HepG2 (cell line): Measurements from ENCODE around the gene CSNK1D. TPM values are rescaled to one million over a fixed set of nuclear protein-coding genes. Genes with fewer than 3 reads are reported as not detected.

Source experiments
- ARHGAP35 ChIP-seq: sonication (generic); formaldehyde crosslinking; IDR thresholded peaks from 2 replicates; pipeline ENCODE4 v1.9.0; 2022; ENCODE audit warnings: mild to moderate bottlenecking, inconsistent platforms, moderate library complexity, missing genetic modification reagents, borderline replicate concordance
- GFI1 ChIP-seq: sonication (generic); formaldehyde crosslinking; IDR thresholded peaks from 2 replicates; pipeline ENCODE4 v1.5.0; 2020; ENCODE audit warnings: missing genetic modification reagents, mild to moderate bottlenecking, borderline replicate concordance
- ISL2 ChIP-seq: sonication (generic); formaldehyde crosslinking; IDR thresholded peaks from 2 replicates; pipeline ENCODE4 v1.5.0; 2020; ENCODE audit warnings: missing genetic modification reagents
- JDP2 ChIP-seq: sonication (generic); formaldehyde crosslinking; IDR thresholded peaks from 2 replicates; pipeline ENCODE4 v1.8.1; 2022; ENCODE audit warnings: missing genetic modification reagents, borderline replicate concordance
- MIER2 ChIP-seq: IDR thresholded peaks from 2 replicates; pipeline ENCODE4 v1.6.1; 2016; ENCODE audit warnings: missing biosample characterization, missing genetic modification reagents
- NFKBIZ ChIP-seq: IDR thresholded peaks from 2 replicates; pipeline ENCODE4 v1.6.1; 2018; ENCODE audit warnings: missing genetic modification reagents, missing compliant biosample characterization
- ZIK1 ChIP-seq: sonication (generic); formaldehyde crosslinking; IDR thresholded peaks from 2 replicates; pipeline ENCODE4 v1.5.0; 2020; ENCODE audit warnings: mild to moderate bottlenecking, low read depth, missing genetic modification reagents, borderline replicate concordance
- ZNF33A ChIP-seq: sonication (generic); formaldehyde crosslinking; IDR thresholded peaks from 2 replicates; pipeline ENCODE4 v1.5.1; 2020; ENCODE audit warnings: missing genetic modification reagents, mild to moderate bottlenecking, moderate library complexity, borderline replicate concordance
- ZNF589 ChIP-seq: sonication (generic); formaldehyde crosslinking; conservative IDR thresholded peaks from 2 replicates; pipeline ENCODE4 v1.8.0; 2022; ENCODE audit warnings: mild to moderate bottlenecking, moderate library complexity, missing genetic modification reagents
- polyA plus RNA-seq, 8 experiments: library from polyadenylated mRNA; depleted of rRNA in 3 of 8; stranded (reverse) in 7 of 8; unstranded in 1 of 8; fragments of >200 nt; fragmentation: Illumina TruSeq in 4 of 8; extraction: Trizol in 4 of 8; gene quantifications; 2 replicates each; pipeline versions ENCODE4 v1.2.1 to v1.2.3, GENCODE V29; 2011 to 2016; ENCODE audit warnings: low read depth in 4 of 8, missing spikeins in 1 of 8, mixed read lengths in 1 of 8; ENCODE audit not compliant: insufficient read depth in 1 of 8
- total RNA-seq, 5 experiments: library from RNA; depleted of rRNA; stranded (reverse); fragments of >200 nt; fragmentation: Illumina TruSeq; extraction: Trizol; gene quantifications; 2 replicates each; pipeline ENCODE4 v1.2.3, GENCODE V29; 2016; ENCODE audit warnings: low read depth in 1 of 5
- TF ChIP-seq, protein P1 (sequence below): sonication (generic); formaldehyde crosslinking; IDR thresholded peaks from 2 replicates; pipeline ENCODE4 v1.4.0; 2020; ENCODE audit warnings: mild to moderate bottlenecking, missing genetic modification reagents, borderline replicate concordance
- TF ChIP-seq, protein P2 (sequence below): sonication (generic); formaldehyde crosslinking; IDR thresholded peaks from 2 replicates; pipeline ENCODE4 v1.4.0; 2020; ENCODE audit warnings: missing genetic modification reagents
- TF ChIP-seq, protein P3 (sequence below): sonication (generic); formaldehyde crosslinking; IDR thresholded peaks from 2 replicates; pipeline ENCODE4 v1.8.1; 2023; ENCODE audit warnings: mild to moderate bottlenecking, moderate library complexity, missing genetic modification reagents
- TF ChIP-seq, protein P4 (sequence below): sonication (generic); formaldehyde crosslinking; IDR thresholded peaks from 2 replicates; pipeline ENCODE4 v1.5.0; 2020; ENCODE audit warnings: mild to moderate bottlenecking, missing genetic modification reagents, borderline replicate concordance

Gene CSNK1D
- total and polyA plus RNA-seq, 2 of the 13 experiments (the other 11 are each of a cell fraction or from before 2014, with no cell fraction given), result 31.5 to 128 TPM

DNA sequence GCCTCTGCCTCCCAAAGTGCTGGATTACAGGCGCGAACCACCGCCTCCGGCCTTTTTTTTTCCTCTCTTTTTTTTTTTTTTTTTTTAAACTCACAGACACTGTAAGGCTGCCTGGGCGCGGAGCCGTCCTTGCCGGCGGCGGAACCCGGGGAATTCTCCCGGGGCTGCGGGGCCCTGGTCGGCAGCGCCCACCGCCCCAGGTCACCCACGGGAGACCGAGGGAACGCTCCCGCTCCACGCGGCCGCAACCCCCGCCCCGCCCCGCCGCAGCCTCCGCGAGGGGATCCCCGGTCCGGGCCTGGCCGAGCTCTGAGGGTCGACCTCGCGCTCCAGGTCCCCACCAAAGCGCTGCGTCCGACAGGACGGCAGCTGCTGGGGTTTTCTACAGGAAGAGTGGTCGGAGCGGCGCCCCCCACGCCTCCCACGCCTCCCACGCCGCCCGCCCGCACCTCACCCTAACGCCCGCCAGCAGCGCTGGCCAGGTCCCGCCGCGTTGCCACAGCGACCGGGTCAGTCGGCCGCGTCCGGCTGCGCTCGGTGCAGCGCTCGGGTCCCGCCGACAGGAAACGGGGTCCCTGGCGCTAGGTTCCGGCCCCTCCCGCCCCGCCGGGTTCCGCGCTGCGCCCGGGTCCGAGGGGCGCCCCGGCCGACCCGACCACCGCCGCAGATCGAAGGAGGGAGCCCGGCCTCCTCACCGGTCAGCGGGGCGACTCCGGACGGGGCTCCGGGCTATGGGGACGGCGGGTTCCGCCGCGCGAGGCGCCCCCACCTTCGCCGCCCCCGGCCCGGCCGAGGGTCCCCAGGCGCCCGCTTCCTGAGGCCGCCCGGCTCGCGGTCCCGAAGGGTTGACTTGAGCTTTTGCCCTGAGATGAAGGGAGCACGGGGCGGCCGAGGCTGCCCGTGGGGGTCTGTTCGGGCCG, 60.9 kb downstream of the CSNK1D start, which contains the start of gene CCDC57 (continued):
- TF ChIP-seq, protein P1, sequence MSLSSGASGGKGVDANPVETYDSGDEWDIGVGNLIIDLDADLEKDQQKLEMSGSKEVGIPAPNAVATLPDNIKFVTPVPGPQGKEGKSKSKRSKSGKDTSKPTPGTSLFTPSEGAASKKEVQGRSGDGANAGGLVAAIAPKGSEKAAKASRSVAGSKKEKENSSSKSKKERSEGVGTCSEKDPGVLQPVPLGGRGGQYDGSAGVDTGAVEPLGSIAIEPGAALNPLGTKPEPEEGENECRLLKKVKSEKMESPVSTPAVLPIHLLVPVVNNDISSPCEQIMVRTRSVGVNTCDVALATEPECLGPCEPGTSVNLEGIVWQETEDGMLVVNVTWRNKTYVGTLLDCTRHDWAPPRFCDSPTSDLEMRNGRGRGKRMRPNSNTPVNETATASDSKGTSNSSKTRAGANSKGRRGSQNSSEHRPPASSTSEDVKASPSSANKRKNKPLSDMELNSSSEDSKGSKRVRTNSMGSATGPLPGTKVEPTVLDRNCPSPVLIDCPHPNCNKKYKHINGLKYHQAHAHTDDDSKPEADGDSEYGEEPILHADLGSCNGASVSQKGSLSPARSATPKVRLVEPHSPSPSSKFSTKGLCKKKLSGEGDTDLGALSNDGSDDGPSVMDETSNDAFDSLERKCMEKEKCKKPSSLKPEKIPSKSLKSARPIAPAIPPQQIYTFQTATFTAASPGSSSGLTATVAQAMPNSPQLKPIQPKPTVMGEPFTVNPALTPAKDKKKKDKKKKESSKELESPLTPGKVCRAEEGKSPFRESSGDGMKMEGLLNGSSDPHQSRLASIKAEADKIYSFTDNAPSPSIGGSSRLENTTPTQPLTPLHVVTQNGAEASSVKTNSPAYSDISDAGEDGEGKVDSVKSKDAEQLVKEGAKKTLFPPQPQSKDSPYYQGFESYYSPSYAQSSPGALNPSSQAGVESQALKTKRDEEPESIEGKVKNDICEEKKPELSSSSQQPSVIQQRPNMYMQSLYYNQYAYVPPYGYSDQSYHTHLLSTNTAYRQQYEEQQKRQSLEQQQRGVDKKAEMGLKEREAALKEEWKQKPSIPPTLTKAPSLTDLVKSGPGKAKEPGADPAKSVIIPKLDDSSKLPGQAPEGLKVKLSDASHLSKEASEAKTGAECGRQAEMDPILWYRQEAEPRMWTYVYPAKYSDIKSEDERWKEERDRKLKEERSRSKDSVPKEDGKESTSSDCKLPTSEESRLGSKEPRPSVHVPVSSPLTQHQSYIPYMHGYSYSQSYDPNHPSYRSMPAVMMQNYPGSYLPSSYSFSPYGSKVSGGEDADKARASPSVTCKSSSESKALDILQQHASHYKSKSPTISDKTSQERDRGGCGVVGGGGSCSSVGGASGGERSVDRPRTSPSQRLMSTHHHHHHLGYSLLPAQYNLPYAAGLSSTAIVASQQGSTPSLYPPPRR (CRISPR knock-in tag), result no peak
- TF ChIP-seq ARHGAP35 (CRISPR knock-in tag) (no peak), ZIK1 (CRISPR knock-in tag) (peak; percentile 91), ISL2 (CRISPR knock-in tag) (0 out of 2 replicates have a peak, but pooled peaks have one; percentile 40), ZNF589 (CRISPR knock-in tag) (0 out of 2 replicates have a peak, but pooled peaks have one; percentile 80), MIER2 (CRISPR knock-in tag) (no peak), ZNF33A (CRISPR knock-in tag) (no peak), JDP2 (no peak), GFI1 (peak; percentile 75; the same call in 1 of the 2 replicates), NFKBIZ (CRISPR knock-in tag) (no peak)
- TF ChIP-seq, protein P2, sequence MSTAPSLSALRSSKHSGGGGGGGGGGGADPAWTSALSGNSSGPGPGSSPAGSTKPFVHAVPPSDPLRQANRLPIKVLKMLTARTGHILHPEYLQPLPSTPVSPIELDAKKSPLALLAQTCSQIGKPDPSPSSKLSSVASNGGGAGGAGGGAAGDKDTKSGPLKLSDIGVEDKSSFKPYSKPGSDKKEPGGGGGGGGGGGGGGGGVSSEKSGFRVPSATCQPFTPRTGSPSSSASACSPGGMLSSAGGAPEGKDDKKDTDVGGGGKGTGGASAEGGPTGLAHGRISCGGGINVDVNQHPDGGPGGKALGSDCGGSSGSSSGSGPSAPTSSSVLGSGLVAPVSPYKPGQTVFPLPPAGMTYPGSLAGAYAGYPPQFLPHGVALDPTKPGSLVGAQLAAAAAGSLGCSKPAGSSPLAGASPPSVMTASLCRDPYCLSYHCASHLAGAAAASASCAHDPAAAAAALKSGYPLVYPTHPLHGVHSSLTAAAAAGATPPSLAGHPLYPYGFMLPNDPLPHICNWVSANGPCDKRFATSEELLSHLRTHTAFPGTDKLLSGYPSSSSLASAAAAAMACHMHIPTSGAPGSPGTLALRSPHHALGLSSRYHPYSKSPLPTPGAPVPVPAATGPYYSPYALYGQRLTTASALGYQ (CRISPR knock-in tag), result peak; percentile 41
- TF ChIP-seq, protein P3, sequence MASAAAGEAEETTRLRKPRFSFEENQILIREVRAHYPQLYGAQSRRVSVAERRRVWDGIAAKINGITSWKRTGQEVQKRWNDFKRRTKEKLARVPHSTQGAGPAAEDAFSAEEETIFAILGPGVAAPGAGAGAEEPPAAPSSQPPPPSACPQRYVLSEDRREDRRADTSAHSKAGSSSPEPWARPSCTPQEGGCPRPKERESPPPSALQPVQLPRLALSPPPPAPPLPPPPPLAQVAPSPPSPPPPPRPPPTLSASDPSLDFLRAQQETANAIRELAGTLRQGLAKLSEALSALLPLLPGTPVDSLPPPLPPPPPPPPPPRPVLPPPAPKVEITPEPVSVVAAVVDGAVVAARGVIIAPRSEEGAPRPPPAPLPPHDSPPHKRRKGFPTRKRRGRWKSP (CRISPR knock-in tag), result peak; percentile 72; the same call in 1 of the 2 replicates
- TF ChIP-seq, protein P4, sequence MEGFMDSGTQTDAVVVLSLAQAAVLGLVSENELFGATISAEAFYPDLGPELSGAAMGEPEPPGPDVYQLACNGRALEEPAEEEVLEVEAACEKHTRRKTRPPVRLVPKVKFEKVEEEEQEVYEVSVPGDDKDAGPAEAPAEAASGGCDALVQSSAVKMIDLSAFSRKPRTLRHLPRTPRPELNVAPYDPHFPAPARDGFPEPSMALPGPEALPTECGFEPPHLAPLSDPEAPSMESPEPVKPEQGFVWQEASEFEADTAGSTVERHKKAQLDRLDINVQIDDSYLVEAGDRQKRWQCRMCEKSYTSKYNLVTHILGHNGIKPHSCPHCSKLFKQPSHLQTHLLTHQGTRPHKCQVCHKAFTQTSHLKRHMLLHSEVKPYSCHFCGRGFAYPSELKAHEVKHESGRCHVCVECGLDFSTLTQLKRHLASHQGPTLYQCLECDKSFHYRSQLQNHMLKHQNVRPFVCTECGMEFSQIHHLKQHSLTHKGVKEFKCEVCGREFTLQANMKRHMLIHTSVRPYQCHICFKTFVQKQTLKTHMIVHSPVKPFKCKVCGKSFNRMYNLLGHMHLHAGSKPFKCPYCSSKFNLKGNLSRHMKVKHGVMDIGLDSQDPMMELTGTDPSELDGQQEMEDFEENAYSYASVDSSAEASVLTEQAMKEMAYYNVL, result no peak
